IMR-90 (cell line): ENCODE data around the gene RPS24. TPM values are rescaled to one million over a fixed set of nuclear protein-coding genes. Genes with fewer than 3 reads are reported as not detected.

Experiments used
- ATAC-seq: fragments of 200-7000 bp; cut with Tn5 transposase; 2 replicates; pipeline ENCODE4 v1.9.1; 2020; ENCODE audit warnings: low read depth, mild to moderate bottlenecking, moderate library complexity
- BruUV-seq: library from RNA; stranded (reverse); fragments of 400-500 nt; replicated peaks from 2 replicates; lab custom pipeline; 2021; lab: Mats Ljungman, UMichigan
- CTCF ChIA-PET: fragments of 300-600 bp; formaldehyde crosslinking; extraction: SDS; loops from one replicate; lab custom pipeline; 2021; ENCODE audit warnings: antibody characterized with exemption; lab: Yijun Ruan, JAX
- POLR2A ChIA-PET: fragments of 300-600 bp; sonication (Branson Sonifier 250); formaldehyde crosslinking; loops from one replicate; lab custom pipeline; 2022; ENCODE audit warnings: antibody characterized with exemption; ENCODE audit not compliant: unreplicated experiment; lab: Charles Lee
- DNase-seq: peaks from one replicate; pipeline ENCODE4 v3.0.0; 2013
- H2AFZ ChIP-seq: replicated peaks from 2 replicates; pipeline ENCODE3; 2013; ENCODE audit warnings: low read length, mild to moderate bottlenecking; ENCODE audit not compliant: poor library complexity
- H2AK5ac ChIP-seq: 2 replicates; pipeline ENCODE4 v1.6.1; 2013; ENCODE audit warnings: low read depth, low read length, inconsistent platforms
- H2AK9ac ChIP-seq: replicated peaks from 2 replicates; pipeline ENCODE3; 2013; ENCODE audit warnings: mild to moderate bottlenecking, low read depth, low read length, moderate library complexity; ENCODE audit not compliant: poor library complexity
- H2BK120ac ChIP-seq: 2 replicates; pipeline ENCODE4 v1.6.1; 2013; ENCODE audit warnings: low read depth, low read length, inconsistent platforms
- H2BK15ac ChIP-seq: 3 replicates; pipeline ENCODE4 v1.6.1; 2013; ENCODE audit warnings: low read depth, low read length, inconsistent platforms
- H2BK20ac ChIP-seq: 2 replicates; pipeline ENCODE4 v1.6.1; 2013; ENCODE audit warnings: low read depth, mild to moderate bottlenecking, inconsistent platforms, low read length, moderate library complexity
- H2BK5ac ChIP-seq: 2 replicates; pipeline ENCODE4 v1.6.1; 2013; ENCODE audit warnings: mild to moderate bottlenecking, low read depth, low read length, inconsistent platforms; ENCODE audit not compliant: poor library complexity, severe bottlenecking
- H3K14ac ChIP-seq: replicated peaks from 2 replicates; pipeline ENCODE4 v1.6.1; 2013; ENCODE audit warnings: low read depth, low read length, inconsistent platforms
- H3K18ac ChIP-seq: 2 replicates; pipeline ENCODE4 v1.6.1; 2013; ENCODE audit warnings: low read depth, low read length, control low read depth
- H3K23ac ChIP-seq: 2 replicates; pipeline ENCODE4 v1.6.1; 2013; ENCODE audit warnings: low read depth, low read length, inconsistent platforms
- H3K27ac ChIP-seq: 2 replicates; pipeline ENCODE4 v1.5.1; 2013; ENCODE audit warnings: mild to moderate bottlenecking, control low read depth, low read length; ENCODE audit not compliant: insufficient read depth
- H3K27me3 ChIP-seq: 2 replicates; pipeline ENCODE4 v1.6.1; 2013; ENCODE audit warnings: low read length; ENCODE audit not compliant: control insufficient read depth, insufficient read depth
- H3K36me3 ChIP-seq: 2 replicates; pipeline ENCODE4 v1.6.1; 2013; ENCODE audit warnings: low read length, mixed read lengths; ENCODE audit not compliant: control insufficient read depth, insufficient read depth
- H3K4ac ChIP-seq: 2 replicates; pipeline ENCODE4 v1.6.1; 2013; ENCODE audit warnings: low read depth, low read length, inconsistent platforms
- H3K4me1 ChIP-seq: 2 replicates; pipeline ENCODE4 v1.6.1; 2013; ENCODE audit warnings: low read length, mixed read lengths; ENCODE audit not compliant: control insufficient read depth, insufficient read depth
- H3K4me2 ChIP-seq: 2 replicates; pipeline ENCODE4 v1.6.1; 2013; ENCODE audit warnings: low read depth, mild to moderate bottlenecking, control low read depth, low read length, moderate library complexity
- H3K4me3 ChIP-seq: 2 replicates; pipeline ENCODE4 v1.5.1; 2013; ENCODE audit warnings: low read depth, mild to moderate bottlenecking, control low read depth, low read length, moderate library complexity; ENCODE audit not compliant: insufficient read depth
- H3K56ac ChIP-seq: 2 replicates; pipeline ENCODE4 v1.6.1; 2013; ENCODE audit warnings: low read length, inconsistent platforms; ENCODE audit not compliant: insufficient read depth; ENCODE audit errors: extremely low read depth
- H3K79me1 ChIP-seq, 2 experiments: 2 replicates each; pipeline ENCODE4 v1.6.1; 2013; ENCODE audit warnings: low read length in 2 of 2, inconsistent platforms in 1 of 2, low read depth in 1 of 2
- H3K9ac ChIP-seq: 2 replicates; pipeline ENCODE4 v1.6.1; 2013; ENCODE audit warnings: low read depth, low read length, control low read depth
- H3K9me1 ChIP-seq: 2 replicates; pipeline ENCODE4 v1.6.1; 2013; ENCODE audit warnings: low read length, inconsistent platforms; ENCODE audit not compliant: insufficient read depth
- H3K9me3 ChIP-seq: 2 replicates; pipeline ENCODE4 v1.6.1; 2013; ENCODE audit warnings: low read length; ENCODE audit not compliant: control insufficient read depth, insufficient read depth
- H4K20me1 ChIP-seq: 2 replicates; pipeline ENCODE4 v1.6.1; 2013; ENCODE audit warnings: low read length, inconsistent platforms; ENCODE audit not compliant: insufficient read depth
- H4K5ac ChIP-seq: 2 replicates; pipeline ENCODE4 v1.6.1; 2013; ENCODE audit warnings: mild to moderate bottlenecking, low read depth, low read length, control low read depth
- H4K8ac ChIP-seq, 2 experiments: 2 replicates each; pipeline ENCODE4 v1.6.1; 2013; ENCODE audit warnings: low read depth in 2 of 2, low read length in 2 of 2, control low read depth in 1 of 2, inconsistent platforms in 1 of 2
- H4K91ac ChIP-seq: 2 replicates; pipeline ENCODE4 v1.6.1; 2013; ENCODE audit warnings: low read depth, low read length, inconsistent platforms; ENCODE audit not compliant: insufficient read depth
- CEBPB ChIP-seq: IDR thresholded peaks from 2 replicates; pipeline ENCODE4 v1.6.1; 2012; ENCODE audit warnings: low read depth, low read length, improper control_type of control experiment
- CHD1 ChIP-seq: IDR thresholded peaks from 2 replicates; pipeline ENCODE4 v1.6.1; 2012; ENCODE audit warnings: low read depth, low read length, improper control_type of control experiment
- FOS ChIP-seq: fragments of 150-350 bp; IDR thresholded peaks from 2 replicates; pipeline ENCODE4 v1.6.1; 2016; ENCODE audit warnings: low read depth, low read length
- MAFK ChIP-seq: IDR thresholded peaks from 2 replicates; pipeline ENCODE4 v1.6.1; 2012; ENCODE audit warnings: low read depth, low read length, improper control_type of control experiment
- MAZ ChIP-seq: IDR thresholded peaks from 2 replicates; pipeline ENCODE4 v1.6.1; 2012; ENCODE audit warnings: low read depth, mild to moderate bottlenecking, low read length, improper control_type of control experiment, moderate library complexity, borderline replicate concordance
- NFE2L2 ChIP-seq: fragments of 150-350 bp; IDR thresholded peaks from 2 replicates; pipeline ENCODE4 v1.6.1; 2016; ENCODE audit warnings: low read depth, mild to moderate bottlenecking, low read length
- RAD21 ChIP-seq: IDR thresholded peaks from 2 replicates; pipeline ENCODE4 v1.6.1; 2012; ENCODE audit warnings: low read length, improper control_type of control experiment
- RCOR1 ChIP-seq: IDR thresholded peaks from 2 replicates; pipeline ENCODE4 v1.6.1; 2012; ENCODE audit warnings: mild to moderate bottlenecking, low read length, improper control_type of control experiment; ENCODE audit not compliant: insufficient replicate concordance
- RFX5 ChIP-seq: IDR thresholded peaks from 2 replicates; pipeline ENCODE4 v1.8.0; 2012; ENCODE audit warnings: low read depth, mild to moderate bottlenecking, low read length, moderate library complexity
- SMC3 ChIP-seq: fragments of 150-350 bp; IDR thresholded peaks from 2 replicates; pipeline ENCODE4 v1.6.1; 2016; ENCODE audit warnings: low read depth, mild to moderate bottlenecking, antibody characterized with exemption, low read length, moderate library complexity
- WGBS, 2 experiments: methylation state at CpG; one replicate each; pipeline versions ENCODE4 v1.1.5 to v1.1.7; 2013; ENCODE audit warnings: missing lambda C conversion rate in 2 of 2; ENCODE audit not compliant: insufficient read length in 1 of 2; ENCODE audit errors: extremely low coverage in 2 of 2; 5-methylcytosine and 5-hydroxymethylcytosine counted together
- dilution Hi-C: fragments of 300-500 bp; cut with HindIII; formaldehyde crosslinking; loops from one replicate; pipeline ENCODE4 v1.14.3; 2018; ENCODE audit warnings: low sequenced_read_pairs; ENCODE audit not compliant: unreplicated experiment
- in situ Hi-C: fragments of 300-500 bp; cut with MboI; formaldehyde crosslinking; loops from 3 replicates; pipeline ENCODE4 v1.14.3; 2019; ENCODE audit warnings: low sequenced_read_pairs, inconsistent platforms, mixed read lengths
- intact Hi-C: fragments of 100-400 bp; cut with micrococcal nuclease; formaldehyde crosslinking; loops from 2 replicates; pipeline ENCODE4 v1.10.0; 2022
- polyA plus RNA-seq, 3 experiments: library from polyadenylated mRNA; depleted of rRNA; stranded (reverse); fragments of >200 nt; gene quantifications; 2 replicates each; pipeline ENCODE4 v1.2.3, GENCODE V29; 2012; ENCODE audit warnings: low replicate concordance in 1 of 3
- total RNA-seq: library from RNA; depleted of rRNA; stranded (reverse); fragments of >200 nt; gene quantifications from 2 replicates; pipeline ENCODE4 v1.2.3, GENCODE V29; 2012
- TF ChIP-seq, protein P1 (sequence below): fragments of 150-350 bp; IDR thresholded peaks from 2 replicates; pipeline ENCODE4 v1.6.1; 2016; ENCODE audit warnings: low read depth, mild to moderate bottlenecking, low read length, moderate library complexity, borderline replicate concordance

Gene RPS24
- total and polyA plus RNA-seq, 2 of the 4 experiments (the other 2 are of a cell fraction): 1,664 to 4,721 TPM

GRCh38 chr10:78029269-78030226 lies 4.1 kb upstream of the RPS24 start, which contains the start of gene POLR3A (continued):
- TF ChIP-seq, protein P1, sequence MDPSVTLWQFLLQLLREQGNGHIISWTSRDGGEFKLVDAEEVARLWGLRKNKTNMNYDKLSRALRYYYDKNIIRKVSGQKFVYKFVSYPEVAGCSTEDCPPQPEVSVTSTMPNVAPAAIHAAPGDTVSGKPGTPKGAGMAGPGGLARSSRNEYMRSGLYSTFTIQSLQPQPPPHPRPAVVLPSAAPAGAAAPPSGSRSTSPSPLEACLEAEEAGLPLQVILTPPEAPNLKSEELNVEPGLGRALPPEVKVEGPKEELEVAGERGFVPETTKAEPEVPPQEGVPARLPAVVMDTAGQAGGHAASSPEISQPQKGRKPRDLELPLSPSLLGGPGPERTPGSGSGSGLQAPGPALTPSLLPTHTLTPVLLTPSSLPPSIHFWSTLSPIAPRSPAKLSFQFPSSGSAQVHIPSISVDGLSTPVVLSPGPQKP: no peak
- TF ChIP-seq NFE2L2 (0 out of 2 replicates have a peak, but pooled peaks have one; percentile 1), FOS (peak; percentile 18; the same call in 1 of the 2 replicates)

DNA sequence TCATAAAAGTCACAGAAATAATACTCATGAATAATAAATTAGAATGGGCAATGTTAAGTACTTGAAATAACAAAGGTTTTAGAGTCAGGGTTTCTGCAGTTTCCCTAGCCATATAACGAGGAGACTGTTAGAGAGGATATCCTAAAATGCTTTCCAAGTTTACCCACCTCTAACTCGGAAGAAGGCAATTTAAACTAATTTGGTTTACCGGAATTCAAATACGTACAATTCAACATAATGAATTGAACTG lies 351 bp upstream of the RPS24 start:
- Histone ChIP-seq H3K56ac (no peak overlapping the region), H3K9ac (no peak overlapping the region), H3K9me1 (peaks cover 9% of the 10 kb centered on the region), H3K4me1 (peaks cover 3% of the 10 kb centered on the region), H4K91ac (no peak overlapping the region), H2AK5ac (no peak overlapping the region), H3K27me3 (no peaks in the 10 kb centered on the region), H3K9me3 (no peaks in the 10 kb centered on the region), H3K23ac (no peak overlapping the region), H3K4me3 (peak overlapping the region; percentile 39; the same call in 1 of the 2 replicates), H3K14ac (no peak overlapping the region), H3K27ac (no peak overlapping the region), H3K36me3 (peaks cover 28% of the 10 kb centered on the region), H2AFZ (no peak overlapping the region), H2BK5ac (peak overlapping the region; percentile 20), H2AK9ac (no peak overlapping the region), H2BK15ac (no peak overlapping the region), H4K8ac (peak overlapping the region in 1 of 2 experiments; percentile 79; a peak in 3 of 4 replicates), H3K79me1 (peaks cover 22 to 49% of the 10 kb centered on the region in 2 experiments), H4K20me1 (peaks cover 38% of the 10 kb centered on the region), H3K18ac (no peak overlapping the region), H3K4me2 (peak overlapping the region; percentile 66; the same call in 1 of the 2 replicates), H4K5ac (no peak overlapping the region), H2BK20ac (no peak overlapping the region), H3K4ac (no peak overlapping the region), H2BK120ac (no peak overlapping the region)
- dilution Hi-C loops (no loop called here), intact Hi-C loops (no loop called here), in situ Hi-C loops (no loop called here)
- TF ChIP-seq RAD21 (no peak), SMC3 (no peak), RFX5 (no peak), MAFK (no peak), NFE2L2 (no peak), CHD1 (no peak), MAZ (no peak), CEBPB (no peak), RCOR1 (no peak)
- TF ChIP-seq, protein P1: no peak
- ATAC-seq: no peak
- ChIA-PET POLR2A (no interaction called here), CTCF (interaction anchor here (0.7 kb wide), 1 partner anchor 183 kb away, joined by 3 read pairs; no protein-coding TSS in a partner anchor)
- BruUV-seq: no TSS peak
- WGBS, 2 experiments: 0% methylated on average over 2 of the region's 4 CpGs; no CpG with 5 or more reads in 1 of the 2 experiments
- DNase-seq: no peak
